ENCODE measurements around the gene CD274. TPM values are rescaled to one million over a fixed set of nuclear protein-coding genes. Genes with fewer than 3 reads are reported as not detected.
A peak's percentile ranks its signal among the peaks of the same experiment; 100 is the strongest.

Gene CD274
- total RNA-seq, 2 donors from 2014 or later: 2.2 to 7.3 TPM

DNA sequence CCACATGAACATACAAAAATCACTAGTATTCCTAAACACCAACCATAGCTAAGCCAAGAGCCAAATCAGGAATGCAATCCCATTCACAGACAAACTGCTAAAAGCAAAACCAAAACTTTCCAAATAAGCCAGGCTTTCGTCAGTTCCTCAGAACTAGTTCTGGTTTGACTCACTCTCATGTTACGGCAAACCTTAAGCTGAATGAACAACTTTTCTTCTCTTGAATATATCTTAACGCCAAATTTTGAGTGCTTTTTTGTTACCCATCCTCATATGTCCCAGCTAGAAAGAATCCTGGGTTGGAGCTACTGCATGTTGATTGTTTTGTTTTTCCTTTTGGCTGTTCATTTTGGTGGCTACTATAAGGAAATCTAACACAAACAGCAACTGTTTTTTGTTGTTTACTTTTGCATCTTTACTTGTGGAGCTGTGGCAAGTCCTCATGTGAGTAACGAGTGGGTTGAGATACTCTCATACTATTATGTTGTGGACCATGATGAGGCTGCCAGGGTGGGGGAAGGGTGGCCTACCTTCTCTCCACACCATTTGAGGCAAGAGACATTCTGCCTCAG lies 60.1 kb downstream of the CD274 start, which contains the start of gene PDCD1LG2:
Gene PDCD1LG2, plus strand, starts transcription at position 172 of the 572 bp plus-strand sequence. CDS start 12,016 bp downstream, outside the sequence.
- ATAC-seq (ENCODE audit: insufficient number of reproducible peaks, low FRiP score, low read depth) (no peak), DNase-seq (ENCODE audit: low spot score) (no peak)
- Histone ChIP-seq H3K4me1 (ENCODE audit: control insufficient read depth in 1 of 2, low read depth in 2 of 2) (peaks cover 8 to 32% of the 10 kb centered on the region in 2 donors), H3K9me3 (no peaks in the 10 kb centered on the region), H3K36me3 (no peaks in the 10 kb centered on the region), H3K27me3 (replicated peaks; ENCODE audit: insufficient read depth) (no peaks in the 10 kb centered on the region), H3K27ac (peak within 1 kb of the TSS; percentile 65), H3K4me3 (peak within 1 kb of the TSS; percentile 65)
- TF ChIP-seq, protein P1, sequence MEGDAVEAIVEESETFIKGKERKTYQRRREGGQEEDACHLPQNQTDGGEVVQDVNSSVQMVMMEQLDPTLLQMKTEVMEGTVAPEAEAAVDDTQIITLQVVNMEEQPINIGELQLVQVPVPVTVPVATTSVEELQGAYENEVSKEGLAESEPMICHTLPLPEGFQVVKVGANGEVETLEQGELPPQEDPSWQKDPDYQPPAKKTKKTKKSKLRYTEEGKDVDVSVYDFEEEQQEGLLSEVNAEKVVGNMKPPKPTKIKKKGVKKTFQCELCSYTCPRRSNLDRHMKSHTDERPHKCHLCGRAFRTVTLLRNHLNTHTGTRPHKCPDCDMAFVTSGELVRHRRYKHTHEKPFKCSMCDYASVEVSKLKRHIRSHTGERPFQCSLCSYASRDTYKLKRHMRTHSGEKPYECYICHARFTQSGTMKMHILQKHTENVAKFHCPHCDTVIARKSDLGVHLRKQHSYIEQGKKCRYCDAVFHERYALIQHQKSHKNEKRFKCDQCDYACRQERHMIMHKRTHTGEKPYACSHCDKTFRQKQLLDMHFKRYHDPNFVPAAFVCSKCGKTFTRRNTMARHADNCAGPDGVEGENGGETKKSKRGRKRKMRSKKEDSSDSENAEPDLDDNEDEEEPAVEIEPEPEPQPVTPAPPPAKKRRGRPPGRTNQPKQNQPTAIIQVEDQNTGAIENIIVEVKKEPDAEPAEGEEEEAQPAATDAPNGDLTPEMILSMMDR (IDR thresholded peaks at IDR 0.05): no peak

DNA sequence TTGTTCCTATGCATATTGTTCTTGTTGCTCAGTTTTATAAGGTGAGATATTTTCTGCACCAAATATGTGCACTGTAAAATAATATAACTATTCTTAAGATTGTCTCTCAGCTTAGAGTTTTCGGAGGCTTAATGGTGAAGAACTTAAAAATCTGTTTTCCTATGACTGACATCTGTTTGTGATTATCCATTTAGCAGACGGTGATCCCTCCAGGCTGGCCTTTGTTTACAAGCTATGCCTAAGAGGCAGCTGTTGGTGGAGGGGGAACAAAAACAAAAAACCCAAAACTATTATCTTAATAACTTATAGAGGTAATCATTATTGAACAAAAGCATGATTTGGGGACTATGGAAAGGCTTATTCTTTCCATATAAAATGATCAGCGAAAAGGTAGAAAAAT lies 60.6 kb downstream of the CD274 start:
- TF ChIP-seq, protein P1 (IDR thresholded peaks at IDR 0.05): no peak
- Histone ChIP-seq H3K27ac (peak overlapping the region; percentile 65), H3K4me3 (peak overlapping the region; percentile 65), H3K27me3 (replicated peaks; ENCODE audit: insufficient read depth) (no peaks in the 10 kb centered on the region), H3K36me3 (no peaks in the 10 kb centered on the region), H3K9me3 (no peaks in the 10 kb centered on the region), H3K4me1 (ENCODE audit: control insufficient read depth in 1 of 2, low read depth in 2 of 2) (peaks cover 8 to 32% of the 10 kb centered on the region in 2 donors)
- ATAC-seq (ENCODE audit: insufficient number of reproducible peaks, low FRiP score, low read depth) (no peak), DNase-seq (ENCODE audit: low spot score) (no peak)

DNA sequence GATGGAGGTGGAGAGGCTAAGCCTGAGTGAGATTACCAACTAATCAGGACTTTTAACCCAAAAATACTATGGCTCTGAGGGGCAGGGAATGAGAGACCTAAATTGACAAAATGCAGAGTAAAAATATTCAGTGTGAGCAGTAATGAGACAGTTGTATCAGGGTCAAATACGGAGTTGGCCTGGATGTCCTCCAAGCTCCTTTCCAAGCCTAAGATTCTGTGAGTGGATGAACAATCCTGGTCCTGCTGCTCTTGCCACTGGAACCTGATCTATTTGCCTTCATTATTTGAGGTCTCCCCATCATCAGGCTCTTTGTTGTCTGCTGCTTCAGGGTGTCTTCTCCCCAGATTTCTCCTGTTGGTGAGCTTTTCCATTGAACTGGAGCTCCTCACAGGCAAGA lies 61.1 kb downstream of the CD274 start:
- no peaks in the 10 kb centered on the region for H3K27me3 ChIP-seq (replicated peaks; ENCODE audit: insufficient read depth)
- H3K27ac ChIP-seq: no peak overlapping the region
- no peak overlapping the region for H3K4me3 ChIP-seq
- no peaks in the 10 kb centered on the region for H3K9me3 ChIP-seq
- DNase-seq (ENCODE audit: low spot score): no peak
- TF ChIP-seq, protein P1 (IDR thresholded peaks at IDR 0.05): no peak
- no peak for ATAC-seq (ENCODE audit: insufficient number of reproducible peaks, low FRiP score, low read depth)
- H3K36me3 ChIP-seq: no peaks in the 10 kb centered on the region
- peaks cover 8 to 32% of the 10 kb centered on the region in 2 donors for H3K4me1 ChIP-seq (ENCODE audit: control insufficient read depth in 1 of 2, low read depth in 2 of 2)

DNA sequence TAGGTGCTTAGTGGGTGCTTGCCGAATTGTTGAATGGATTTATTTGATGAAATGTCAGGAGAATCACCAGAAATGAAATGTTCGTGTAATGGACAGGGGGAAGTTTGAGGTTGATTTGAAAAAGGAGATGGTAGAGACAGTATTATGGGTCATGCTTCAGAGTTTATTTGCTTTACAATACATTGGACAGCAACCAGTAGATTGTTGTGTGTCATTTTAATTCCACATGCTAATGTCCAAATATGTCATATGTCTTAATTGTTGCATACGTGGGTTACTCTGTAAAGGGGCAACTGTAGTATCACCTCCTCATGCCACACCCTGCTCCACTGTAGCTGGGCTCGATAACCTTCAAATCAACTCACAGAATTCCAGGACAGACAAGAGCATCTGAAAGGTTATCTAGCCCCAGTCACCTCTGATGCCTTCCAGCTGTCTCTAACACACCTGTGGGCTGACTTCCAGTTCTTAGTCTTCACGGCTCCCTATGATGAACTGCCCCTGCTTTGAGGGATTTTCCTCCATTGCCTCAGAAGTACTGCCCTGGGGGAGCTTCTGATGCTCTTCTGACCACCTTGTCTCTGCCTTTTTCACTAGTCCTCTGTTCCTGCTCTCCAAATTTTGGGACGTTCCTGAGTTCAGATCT lies 61.7 kb downstream of the CD274 start:
- H3K9me3 ChIP-seq: no peaks in the 10 kb centered on the region
- H3K36me3 ChIP-seq: no peaks in the 10 kb centered on the region
- no peaks in the 10 kb centered on the region for H3K27me3 ChIP-seq (replicated peaks; ENCODE audit: insufficient read depth)
- H3K27ac ChIP-seq: no peak overlapping the region
- TF ChIP-seq, protein P1 (IDR thresholded peaks at IDR 0.05): no peak
- DNase-seq (ENCODE audit: low spot score): no peak
- peaks cover 8 to 35% of the 10 kb centered on the region in 2 donors for H3K4me1 ChIP-seq (ENCODE audit: control insufficient read depth in 1 of 2, low read depth in 2 of 2)
- H3K4me3 ChIP-seq: no peak overlapping the region
- no peak for ATAC-seq (ENCODE audit: insufficient number of reproducible peaks, low FRiP score, low read depth)

DNA sequence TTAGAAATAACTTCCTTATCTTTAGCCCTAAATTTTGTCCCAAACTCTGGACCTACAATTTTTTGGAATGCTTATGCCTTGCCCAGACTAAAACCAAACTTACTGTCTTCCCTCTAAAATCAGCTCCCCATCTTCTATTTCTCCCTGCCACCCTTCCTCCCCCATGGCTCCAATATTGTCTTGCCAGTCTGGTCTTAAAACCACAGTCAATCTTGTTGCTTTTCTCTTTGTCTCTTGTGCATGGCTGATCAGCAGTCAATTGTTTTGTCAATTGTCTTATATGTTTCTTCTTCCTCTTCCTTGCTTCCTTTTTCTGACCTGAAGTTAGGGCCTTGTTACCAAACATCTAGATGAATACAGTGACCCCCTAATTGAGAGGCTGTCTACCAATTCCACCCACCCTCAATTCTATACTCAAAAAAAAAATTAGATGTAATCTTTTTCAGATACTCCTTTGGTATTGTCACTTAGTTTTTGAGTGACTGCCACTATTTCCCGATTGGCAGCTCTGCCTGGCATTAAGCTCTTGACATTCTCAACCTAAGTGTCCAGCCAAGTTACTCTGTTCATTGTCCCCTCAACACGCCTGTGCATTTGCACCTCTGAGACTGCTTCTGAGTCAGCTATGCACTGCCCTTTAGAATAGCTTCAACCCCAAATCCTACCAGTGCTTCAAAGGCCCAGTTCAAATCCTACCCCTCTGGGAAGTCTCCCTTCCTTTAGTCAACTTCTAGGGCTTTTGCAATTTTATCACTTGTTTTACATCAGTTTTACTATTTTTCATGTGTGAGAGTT lies 62.5 kb downstream of the CD274 start:
- no peak overlapping the region for H3K27ac ChIP-seq
- no peaks in the 10 kb centered on the region for H3K9me3 ChIP-seq
- no peaks in the 10 kb centered on the region for H3K27me3 ChIP-seq (replicated peaks; ENCODE audit: insufficient read depth)
- no peaks in the 10 kb centered on the region for H3K36me3 ChIP-seq
- ATAC-seq (ENCODE audit: insufficient number of reproducible peaks, low FRiP score, low read depth) (no peak), DNase-seq (ENCODE audit: low spot score) (no peak)
- peaks cover 8 to 43% of the 10 kb centered on the region in 2 donors for H3K4me1 ChIP-seq (ENCODE audit: control insufficient read depth in 1 of 2, low read depth in 2 of 2)
- H3K4me3 ChIP-seq: no peak overlapping the region
- TF ChIP-seq, protein P1 (IDR thresholded peaks at IDR 0.05): no peak

All from thoracic aorta (tissue), 2 donors.